Nephron progenitor cell (in vitro differentiated cells): ENCODE data around the gene SLC4A2.
"Not testable (repeated sequence)": the region's sequence is repeated elsewhere in the genome, so short reads cannot be mapped to it uniquely, and the experiment has no call there.

Experiments
- DNase-seq: peaks from one replicate; pipeline ENCODE4 v3.0.0; 2021
- H3K27ac Mint-ChIP-seq: 2 replicates; pipeline ENCODE4 v1.8.0; 2021; ENCODE audit warnings: mild to moderate bottlenecking, moderate library complexity, mixed read lengths
- H3K27me3 Mint-ChIP-seq: 2 replicates; pipeline ENCODE4 v1.8.0; 2021; ENCODE audit warnings: mild to moderate bottlenecking, low read depth, mixed read lengths; ENCODE audit not compliant: poor library complexity
- H3K36me3 Mint-ChIP-seq: 2 replicates; pipeline ENCODE4 v1.8.0; 2021; ENCODE audit warnings: low read depth, mixed read lengths
- H3K4me1 Mint-ChIP-seq: 2 replicates; pipeline ENCODE4 v1.8.0; 2021; ENCODE audit warnings: mixed read lengths
- H3K4me3 Mint-ChIP-seq: 2 replicates; pipeline ENCODE4 v1.8.0; 2021; ENCODE audit warnings: mild to moderate bottlenecking, moderate library complexity, mixed read lengths
- H3K9me3 Mint-ChIP-seq: 2 replicates; pipeline ENCODE4 v1.8.0; 2021; ENCODE audit warnings: mild to moderate bottlenecking, moderate library complexity, mixed read lengths
- TF ChIP-seq, protein P1 (sequence below): fragments of 200-600 bp; sonication (generic); IDR thresholded peaks from 2 replicates; pipeline ENCODE4 v1.5.0; 2021; ENCODE audit warnings: antibody characterized with exemption

SLC4A2 gene

DNA sequence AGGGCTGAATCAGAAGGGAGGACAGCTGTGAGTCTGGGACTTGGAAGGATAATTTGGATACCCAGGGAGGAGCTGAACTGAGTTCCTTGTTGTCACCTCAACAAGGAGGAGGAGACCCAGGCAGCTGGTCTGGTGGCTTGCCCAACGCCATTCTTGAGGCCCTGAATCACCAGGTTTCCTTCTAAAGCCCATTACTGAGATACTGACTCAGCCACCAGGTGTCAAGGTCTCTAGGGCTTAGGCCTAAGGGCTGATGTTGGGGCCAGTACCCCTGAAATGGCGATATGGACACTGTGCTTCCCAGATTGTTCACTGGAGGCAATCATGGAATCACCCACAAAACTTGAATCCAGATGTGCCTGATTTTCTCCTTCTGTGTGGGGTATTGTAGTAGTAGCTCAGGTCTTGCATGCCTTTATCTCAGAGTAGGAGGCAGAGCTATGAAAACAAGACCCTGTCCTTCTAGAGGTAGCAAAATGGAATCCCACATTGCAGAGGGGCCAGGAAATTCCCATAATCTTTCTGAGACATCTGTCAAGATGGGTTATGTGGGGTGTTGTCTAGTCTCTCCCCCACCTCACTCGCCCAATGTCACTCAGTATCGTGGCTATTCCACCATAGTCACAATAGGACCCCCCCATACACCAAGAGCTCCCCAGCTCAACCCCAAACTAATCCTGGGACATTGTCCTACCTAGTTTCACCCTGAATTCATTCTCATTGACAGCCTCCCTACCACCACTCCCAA is 33.3 kb upstream of the SLC4A2 start:
- Mint-ChIP-seq H3K9me3 (no peaks in the 10 kb centered on the region), H3K27ac (no peak overlapping the region), H3K27me3 (peaks cover 27% of the 10 kb centered on the region), H3K4me3 (no peak overlapping the region), H3K4me1 (peaks cover 48% of the 10 kb centered on the region), H3K36me3 (no peaks in the 10 kb centered on the region)
- TF ChIP-seq, protein P1, sequence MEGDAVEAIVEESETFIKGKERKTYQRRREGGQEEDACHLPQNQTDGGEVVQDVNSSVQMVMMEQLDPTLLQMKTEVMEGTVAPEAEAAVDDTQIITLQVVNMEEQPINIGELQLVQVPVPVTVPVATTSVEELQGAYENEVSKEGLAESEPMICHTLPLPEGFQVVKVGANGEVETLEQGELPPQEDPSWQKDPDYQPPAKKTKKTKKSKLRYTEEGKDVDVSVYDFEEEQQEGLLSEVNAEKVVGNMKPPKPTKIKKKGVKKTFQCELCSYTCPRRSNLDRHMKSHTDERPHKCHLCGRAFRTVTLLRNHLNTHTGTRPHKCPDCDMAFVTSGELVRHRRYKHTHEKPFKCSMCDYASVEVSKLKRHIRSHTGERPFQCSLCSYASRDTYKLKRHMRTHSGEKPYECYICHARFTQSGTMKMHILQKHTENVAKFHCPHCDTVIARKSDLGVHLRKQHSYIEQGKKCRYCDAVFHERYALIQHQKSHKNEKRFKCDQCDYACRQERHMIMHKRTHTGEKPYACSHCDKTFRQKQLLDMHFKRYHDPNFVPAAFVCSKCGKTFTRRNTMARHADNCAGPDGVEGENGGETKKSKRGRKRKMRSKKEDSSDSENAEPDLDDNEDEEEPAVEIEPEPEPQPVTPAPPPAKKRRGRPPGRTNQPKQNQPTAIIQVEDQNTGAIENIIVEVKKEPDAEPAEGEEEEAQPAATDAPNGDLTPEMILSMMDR, result no peak
- no peak for DNase-seq

DNA sequence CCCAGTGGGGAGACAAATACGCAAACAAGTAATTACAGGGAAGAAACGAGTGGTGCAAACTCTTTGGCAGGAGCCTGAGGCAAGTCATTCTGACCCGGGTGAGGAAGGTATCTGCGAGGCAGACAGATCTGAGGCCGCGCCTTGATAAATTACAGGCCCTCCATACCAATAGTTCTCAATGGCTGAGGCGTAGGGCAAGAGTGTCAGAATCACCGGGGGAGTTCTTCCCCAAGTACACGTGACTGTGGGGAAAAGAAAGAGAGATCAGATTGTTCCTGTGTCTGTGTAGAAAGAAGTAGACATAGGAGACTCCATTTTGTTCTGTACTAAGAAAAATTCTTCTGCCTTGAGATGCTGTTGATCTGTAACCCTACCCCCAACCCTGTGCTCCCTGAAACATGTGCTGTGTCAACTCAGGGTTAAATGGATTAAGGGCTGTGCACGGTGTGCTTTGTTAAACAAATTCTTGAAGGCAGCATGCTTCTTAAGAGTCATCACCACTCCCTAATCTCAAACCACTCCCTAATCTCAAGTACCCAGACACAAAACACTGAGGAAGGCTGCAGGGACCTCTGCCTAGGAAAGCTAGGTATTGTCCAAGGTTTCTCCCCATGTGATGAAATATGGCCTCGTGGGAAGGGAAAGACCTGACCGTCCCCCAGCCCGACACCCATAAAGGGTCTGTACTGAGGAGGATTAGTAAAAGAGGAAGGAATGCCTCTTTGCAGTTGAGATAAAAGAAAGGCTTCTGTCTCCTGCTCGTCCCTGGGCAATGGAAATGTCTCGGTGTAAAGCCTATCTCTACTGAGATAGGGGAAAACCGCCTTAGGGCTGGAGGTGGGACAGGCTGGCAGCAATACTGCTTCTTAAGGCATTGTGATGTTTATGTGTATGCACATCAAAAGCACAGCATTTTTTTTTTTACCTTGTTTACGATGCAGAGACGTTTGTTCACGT is 32.3 kb upstream of the SLC4A2 start:
- H3K27me3 Mint-ChIP-seq, result peaks cover 27% of the 10 kb centered on the region
- H3K4me1 Mint-ChIP-seq, result peaks cover 38% of the 10 kb centered on the region
- DNase-seq, H3K9me3 Mint-ChIP-seq, H3K36me3 Mint-ChIP-seq, H3K27ac Mint-ChIP-seq: not testable (repeated sequence)
- H3K4me3 Mint-ChIP-seq, result peak overlapping the region; percentile 91

DNA sequence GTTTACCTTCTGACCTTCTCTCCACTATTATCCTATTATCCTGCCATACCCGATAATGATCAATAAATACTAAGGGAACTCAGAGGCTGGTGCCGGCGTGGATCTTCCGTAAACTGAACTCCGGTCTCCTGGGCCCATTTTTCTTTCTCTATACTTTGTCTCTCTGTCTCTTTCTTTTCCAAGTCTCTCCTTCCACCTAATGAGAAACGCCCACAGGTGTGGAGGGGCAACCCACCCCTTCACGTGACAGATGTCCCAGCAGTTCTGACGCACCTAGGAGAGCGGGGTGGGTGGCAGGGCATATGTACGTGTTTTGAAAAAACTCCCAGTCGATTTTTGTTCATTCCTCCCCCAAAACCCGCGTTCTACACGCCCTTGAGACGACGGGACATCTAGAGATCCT is 31.7 kb upstream of the SLC4A2 start:
- Mint-ChIP-seq H3K4me3 (peak overlapping the region; percentile 91), H3K27me3 (peaks cover 27% of the 10 kb centered on the region), H3K4me1 (peaks cover 37% of the 10 kb centered on the region), H3K27ac (peak overlapping the region; percentile 62)
- H3K9me3 Mint-ChIP-seq, H3K36me3 Mint-ChIP-seq, DNase-seq: not testable (repeated sequence)

DNA sequence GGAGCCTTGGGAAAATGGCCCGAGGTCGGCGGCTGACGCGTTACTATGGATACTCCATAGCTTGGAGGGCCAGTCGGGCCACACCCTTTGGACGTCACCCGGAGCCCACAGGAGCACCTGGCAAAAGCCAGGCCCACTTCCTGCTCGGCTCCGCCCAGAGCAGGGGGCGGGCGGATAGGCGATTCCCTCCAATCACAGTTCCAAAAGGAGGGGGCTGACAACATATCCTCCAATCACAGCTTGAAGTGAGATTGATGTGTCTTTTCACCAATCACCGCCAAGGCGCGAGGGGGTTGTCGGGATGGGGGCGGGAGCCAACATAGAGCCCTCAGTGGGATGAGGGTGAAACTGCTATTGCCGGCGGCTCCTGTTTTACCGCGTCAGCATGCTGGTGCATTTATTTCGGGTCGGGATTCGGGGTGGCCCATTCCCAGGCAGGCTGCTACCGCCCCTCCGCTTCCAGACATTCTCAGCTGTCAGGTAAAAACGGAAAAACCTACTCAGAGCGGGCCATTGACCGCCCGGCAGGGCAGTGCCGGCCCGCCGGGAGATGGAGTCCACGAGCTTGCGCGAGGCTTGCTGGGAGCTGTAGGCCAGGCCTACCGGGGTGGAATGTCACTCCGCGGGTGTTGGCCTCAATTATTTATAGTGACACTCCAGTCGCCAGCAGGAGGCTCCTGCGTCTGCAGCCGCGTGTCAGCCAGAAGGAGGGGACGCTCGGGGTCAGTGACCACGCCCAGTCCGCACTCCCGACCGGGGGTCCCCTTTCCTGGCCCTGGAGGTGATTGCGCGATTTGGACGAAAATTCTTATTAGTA is 31.1 kb upstream of the SLC4A2 start, which contains the start of gene ABCB8:
Gene ABCB8 (plus strand): TSS at position 320 of the 817 bp plus-strand sequence. CDS start 66 bp downstream, at position 386.
- Mint-ChIP-seq H3K4me1 (peaks cover 32% of the 10 kb centered on the region), H3K36me3 (no peaks in the 10 kb centered on the region), H3K9me3 (no peaks in the 10 kb centered on the region), H3K27me3 (peaks cover 27% of the 10 kb centered on the region), H3K4me3 (peak within 1 kb of the TSS; percentile 91), H3K27ac (peak within 1 kb of the TSS; percentile 81)
- TF ChIP-seq, protein P1, result peak; percentile 30
- DNase-seq, result peak; percentile 97

DNA sequence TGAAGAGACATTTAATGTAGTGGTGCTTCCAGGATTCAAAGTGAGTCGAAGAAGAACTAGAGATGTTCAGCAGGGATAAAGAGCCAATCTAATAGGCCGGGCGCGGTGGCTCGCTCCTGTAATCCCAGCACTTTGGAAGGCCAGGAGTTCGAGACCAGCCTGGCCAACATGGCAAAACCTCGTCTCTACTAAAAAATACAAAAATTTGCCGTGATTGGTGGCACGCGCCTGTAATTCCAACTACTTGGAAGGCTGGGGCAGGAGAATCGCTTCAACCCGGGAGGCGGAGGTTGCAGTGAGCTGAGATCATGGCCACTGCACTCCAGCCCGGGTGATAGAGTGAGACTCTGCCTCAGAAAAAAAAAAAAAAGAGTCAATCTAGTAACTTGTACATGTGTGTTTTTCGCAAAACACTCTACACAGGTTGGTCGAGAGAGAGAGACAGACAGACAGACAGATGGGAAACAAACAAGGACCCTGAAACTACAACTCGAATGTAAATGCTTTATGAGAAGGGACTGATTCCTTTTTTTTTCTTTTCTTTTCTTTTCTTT is 30.4 kb upstream of the SLC4A2 start:
- H3K4me1 Mint-ChIP-seq, result peaks cover 32% of the 10 kb centered on the region
- DNase-seq, result no peak
- H3K27me3 Mint-ChIP-seq, result peaks cover 27% of the 10 kb centered on the region
- H3K4me3 Mint-ChIP-seq, result peak overlapping the region; percentile 91
- no peaks in the 10 kb centered on the region for H3K9me3 Mint-ChIP-seq
- no peaks in the 10 kb centered on the region for H3K36me3 Mint-ChIP-seq
- H3K27ac Mint-ChIP-seq, result peak overlapping the region; percentile 81
- TF ChIP-seq, protein P1, result no peak

DNA sequence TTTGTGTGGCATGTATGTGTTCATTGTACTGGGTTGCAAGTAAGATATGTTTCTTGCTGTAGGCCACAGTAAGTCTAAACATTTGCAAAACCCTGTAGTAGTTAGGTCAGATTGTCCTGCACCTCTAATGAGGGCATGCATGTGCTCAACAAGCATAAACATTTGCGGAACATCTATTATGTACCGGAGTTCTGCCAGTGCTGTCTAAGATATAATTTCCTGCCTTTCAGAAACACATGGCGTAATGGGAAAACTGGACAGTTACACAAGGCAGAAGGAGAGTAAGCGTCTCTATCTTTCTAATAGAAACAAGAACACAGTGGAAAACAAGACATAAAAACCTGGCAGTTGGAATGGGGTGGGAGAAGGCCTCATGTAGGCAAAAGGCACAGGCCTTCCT is 28.4 kb upstream of the SLC4A2 start:
- TF ChIP-seq, protein P1, result no peak
- peaks cover 20% of the 10 kb centered on the region for H3K27me3 Mint-ChIP-seq
- H3K9me3 Mint-ChIP-seq, result no peaks in the 10 kb centered on the region
- no peak overlapping the region for H3K4me3 Mint-ChIP-seq
- DNase-seq, result no peak
- H3K4me1 Mint-ChIP-seq, result peaks cover 26% of the 10 kb centered on the region
- H3K27ac Mint-ChIP-seq, result no peak overlapping the region
- H3K36me3 Mint-ChIP-seq, result no peaks in the 10 kb centered on the region
